HG03575 (cell line): ENCODE data around the gene ADH1B.
"Not testable (repeated sequence)": the region's sequence is repeated elsewhere in the genome, so short reads cannot be mapped to it uniquely, and the experiment has no call there.

Experiments
- ATAC-seq: cut with Tn5 transposase; IDR thresholded peaks from one replicate; pipeline ENCODE4 v1.9.1; 2021; ENCODE audit not compliant: unreplicated experiment, insufficient number of reproducible peaks, low FRiP score; ENCODE audit errors: extremely low read depth

ADH1B gene

GRCh38 chr4:99321241-99322191 is at the start of gene ADH1B:
TSS of gene ADH1B (minus strand) at chr4:99321401. CDS start at chr4:99321331, 70 bp downstream.
- no peak for ATAC-seq

GRCh38 chr4:99367817-99368216 is 46.6 kb upstream of the ADH1B start:
- not testable (repeated sequence) for ATAC-seq

GRCh38 chr4:99366491-99366890 is 45.3 kb upstream of the ADH1B start:
- no peak for ATAC-seq

- ATAC-seq: no peak
Measured at GRCh38 chr4:99362768-99363167, 41.6 kb upstream of the ADH1B start.

GRCh38 chr4:99361899-99362275 is 40.7 kb upstream of the ADH1B start:
- ATAC-seq: no peak

- ATAC-seq: no peak
Measured at GRCh38 chr4:99361268-99361898, 40.2 kb upstream of the ADH1B start.

- ATAC-seq: no peak
Measured at GRCh38 chr4:99359480-99360204, 38.4 kb upstream of the ADH1B start.

GRCh38 chr4:99357948-99358347 is 36.7 kb upstream of the ADH1B start:
- ATAC-seq: no peak

- ATAC-seq: no peak
Measured at GRCh38 chr4:99356992-99357391, 35.8 kb upstream of the ADH1B start.

- ATAC-seq: not testable (repeated sequence)
Measured at GRCh38 chr4:99356149-99356548, 34.9 kb upstream of the ADH1B start.

- ATAC-seq: no peak
Measured at GRCh38 chr4:99352602-99353537, 31.7 kb upstream of the ADH1B start, which contains the start of gene ADH1C. TSS of gene ADH1C (minus strand) at chr4:99352746. CDS start at chr4:99352675, 71 bp downstream.

- no peak for ATAC-seq
Measured at GRCh38 chr4:99351487-99351886, 30.3 kb upstream of the ADH1B start.

GRCh38 chr4:99349338-99349737 is 28.1 kb upstream of the ADH1B start:
- ATAC-seq: no peak

GRCh38 chr4:99342624-99343023 is 21.4 kb upstream of the ADH1B start:
- not testable (repeated sequence) for ATAC-seq

GRCh38 chr4:99341426-99341825 is 20.2 kb upstream of the ADH1B start:
- no peak for ATAC-seq

- no peak for ATAC-seq
Measured at GRCh38 chr4:99339172-99339571, 18.0 kb upstream of the ADH1B start.

GRCh38 chr4:99336553-99336952 is 15.4 kb upstream of the ADH1B start:
- no peak for ATAC-seq

- ATAC-seq: no peak
Measured at GRCh38 chr4:99334880-99335279, 13.7 kb upstream of the ADH1B start.
